K562 (cell line): ENCODE results near the gene DNAJB1. TPM values are rescaled to one million over a fixed set of nuclear protein-coding genes. Genes with fewer than 3 reads are reported as not detected.

Experiments used
- ARID1B ChIP-seq: fragments of 450-650 bp; IDR thresholded peaks from 2 replicates; pipeline ENCODE4 v1.6.1; 2016; ENCODE audit warnings: antibody characterized with exemption, mild to moderate bottlenecking, inconsistent platforms
- BDP1 ChIP-seq: IDR thresholded peaks from 3 replicates; pipeline ENCODE4 v1.6.1; 2011; ENCODE audit not compliant: insufficient read length, insufficient read depth
- DIDO1 ChIP-seq: fragments of 450-650 bp; IDR thresholded peaks from 2 replicates; pipeline ENCODE4 v1.6.1; 2016; ENCODE audit warnings: low read depth, missing biosample characterization, missing genetic modification characterization
- GABPB2 ChIP-seq: fragments of 250-450 bp; sonication (Bioruptor Pico); conservative IDR thresholded peaks from 2 replicates; pipeline ENCODE4 v1.5.1; 2021; ENCODE audit warnings: mild to moderate bottlenecking
- HDAC8 ChIP-seq: fragments of 450-650 bp; IDR thresholded peaks from 2 replicates; pipeline ENCODE4 v1.6.1; 2016; ENCODE audit warnings: mild to moderate bottlenecking, missing genetic modification characterization, moderate library complexity, missing compliant biosample characterization
- KLF6 ChIP-seq: fragments of 250-450 bp; sonication (Bioruptor Pico); IDR thresholded peaks from 2 replicates; pipeline ENCODE4 v1.4.0; 2020; ENCODE audit warnings: mild to moderate bottlenecking, moderate library complexity, borderline replicate concordance
- MEIS2 ChIP-seq: fragments of 450-650 bp; IDR thresholded peaks from 2 replicates; pipeline ENCODE4 v1.6.1; 2014; ENCODE audit warnings: mild to moderate bottlenecking; ENCODE audit not compliant: partially characterized antibody
- NCOA1 ChIP-seq: fragments of 450-650 bp; IDR thresholded peaks from 2 replicates; pipeline ENCODE4 v1.6.1; 2016; ENCODE audit warnings: low read depth
- PCBP2 ChIP-seq: fragments of 200-400 bp; formaldehyde crosslinking; IDR thresholded peaks from 2 replicates; pipeline ENCODE4 v1.6.1; 2018; ENCODE audit warnings: low read length, low read depth, mild to moderate bottlenecking, moderate library complexity; ENCODE audit not compliant: poor library complexity, severe bottlenecking
- POLR2B ChIP-seq: fragments of 450-650 bp; IDR thresholded peaks from 2 replicates; pipeline ENCODE4 v1.6.1; 2018; ENCODE audit warnings: low read depth; ENCODE audit not compliant: partially characterized antibody
- RFX1 ChIP-seq: fragments of 450-650 bp; IDR thresholded peaks from 2 replicates; pipeline ENCODE4 v1.6.1; 2016; ENCODE audit warnings: mild to moderate bottlenecking, moderate library complexity
- SRSF9 ChIP-seq: fragments of 200-400 bp; formaldehyde crosslinking; IDR thresholded peaks from 2 replicates; pipeline ENCODE4 v1.6.1; 2017; ENCODE audit warnings: low read depth, low read length, borderline replicate concordance
- TGIF2 ChIP-seq: sonication (generic); formaldehyde crosslinking; IDR thresholded peaks from 2 replicates; pipeline ENCODE4 v1.8.1; 2022; ENCODE audit warnings: mild to moderate bottlenecking, missing genetic modification reagents, moderate library complexity
- ZBTB7A ChIP-seq: IDR thresholded peaks from 2 replicates; pipeline ENCODE4 v1.6.1; 2011; ENCODE audit warnings: low read depth, mild to moderate bottlenecking, low read length, moderate library complexity, borderline replicate concordance; ENCODE audit not compliant: control insufficient read depth
- ZKSCAN8 ChIP-seq: fragments of 200-800 bp; sonication (Bioruptor generic); IDR thresholded peaks from 2 replicates; pipeline ENCODE4 v1.6.1; 2016; ENCODE audit warnings: missing genetic modification characterization, missing compliant biosample characterization
- ZNF143 ChIP-seq: sonication (generic); formaldehyde crosslinking; IDR thresholded peaks from 2 replicates; pipeline ENCODE4 v1.9.0; 2022; ENCODE audit warnings: mild to moderate bottlenecking, missing genetic modification reagents
- ZNF184 ChIP-seq: sonication (generic); formaldehyde crosslinking; IDR thresholded peaks from 2 replicates; pipeline ENCODE4 v1.5.0; 2020; ENCODE audit warnings: missing genetic modification reagents
- ZNF212 ChIP-seq: fragments of 450-650 bp; formaldehyde crosslinking; IDR thresholded peaks from 2 replicates; pipeline ENCODE4 v1.4.0; 2020; ENCODE audit warnings: mild to moderate bottlenecking
- ZNF263 ChIP-seq: sonication (generic); formaldehyde crosslinking; IDR thresholded peaks from 2 replicates; pipeline ENCODE4 v1.8.0; 2022; ENCODE audit warnings: mild to moderate bottlenecking, missing genetic modification reagents, borderline replicate concordance
- ZNF436 ChIP-seq: fragments of 250-450, 450-650 bp; sonication (Bioruptor Pico); formaldehyde crosslinking; IDR thresholded peaks from 2 replicates; pipeline ENCODE4 v1.7.0; 2020; ENCODE audit warnings: mild to moderate bottlenecking
- ZNF444 ChIP-seq: fragments of 250-450 bp; sonication (Bioruptor Pico); IDR thresholded peaks from 2 replicates; pipeline ENCODE4 v1.4.0; 2020; ENCODE audit warnings: mild to moderate bottlenecking, moderate library complexity
- polyA plus RNA-seq, 8 experiments: library from polyadenylated mRNA; depleted of rRNA in 4 of 8; stranded (reverse) in 5 of 8; unstranded in 3 of 8; fragments of >200 nt; fragmentation: Nextera tagmentation in 2 of 8; fragmentation: Illumina TruSeq in 1 of 8; extraction: Ambion mirVana in 2 of 8; extraction: Trizol in 1 of 8; gene quantifications; 2 replicates each; pipeline versions ENCODE4 v1.2.1 to v1.2.3, GENCODE V29; 2011 to 2014; ENCODE audit warnings: inconsistent platforms in 1 of 8, missing spikeins in 1 of 8
- total RNA-seq, 7 experiments: library from RNA; depleted of rRNA in 6 of 7; stranded (reverse); fragments of >200 nt in 6 of 7; fragmentation: Illumina TruSeq in 2 of 7; extraction: Trizol in 2 of 7; gene quantifications; 2 replicates each; pipeline versions ENCODE4 v1.2.1 to v1.2.3, GENCODE V29; 2011 to 2021; ENCODE audit warnings: low replicate concordance in 1 of 7
- TF ChIP-seq, protein P1 (sequence below): fragments of 150-350 bp; IDR thresholded peaks from 2 replicates; pipeline ENCODE4 v1.6.1; 2014; ENCODE audit warnings: low read depth, mild to moderate bottlenecking, low read length, borderline replicate concordance
- TF ChIP-seq, protein P2 (sequence below): fragments of 450-650 bp; IDR thresholded peaks from 2 replicates; pipeline ENCODE4 v1.6.1; 2017; ENCODE audit warnings: antibody characterized with exemption, mild to moderate bottlenecking

DNAJB1 gene
- total and polyA plus RNA-seq, 9 of the 15 experiments (the other 6 are each of a cell fraction or from before 2014, with no cell fraction given) = 13.2 to 113 (median 62.1) TPM

DNA sequence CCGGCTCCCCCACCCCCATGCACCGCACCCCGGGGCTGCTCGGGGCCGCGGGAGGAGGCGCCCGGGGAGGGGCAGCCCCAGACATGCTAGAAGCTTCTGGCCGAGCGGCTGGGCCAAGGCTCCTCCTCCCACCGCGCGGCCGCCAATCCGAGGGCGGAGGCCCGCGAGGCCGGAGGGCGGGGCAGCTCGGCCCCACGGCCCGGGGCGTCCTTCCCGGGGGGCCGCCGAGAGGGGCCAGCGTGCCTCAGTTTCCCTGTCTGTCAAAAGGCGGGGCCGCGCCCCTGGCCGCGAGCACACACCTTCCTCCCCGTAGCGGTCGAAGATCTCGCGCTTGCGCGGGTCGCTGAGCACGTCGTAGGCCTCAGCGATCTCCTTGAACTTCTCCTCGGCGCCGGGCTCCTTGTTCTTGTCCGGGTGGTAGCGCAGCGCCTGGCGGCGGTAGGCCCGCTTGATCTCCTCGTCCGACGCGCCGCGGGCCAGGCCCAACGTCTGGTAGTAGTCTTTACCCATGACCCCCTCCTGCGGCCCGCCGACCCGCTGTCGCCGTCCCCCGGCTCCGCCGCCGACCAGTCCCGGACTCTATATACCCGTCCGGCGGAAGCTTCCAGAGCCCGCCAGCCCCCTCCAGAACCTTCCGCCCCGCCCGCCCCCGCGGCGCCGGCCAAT is at the start of gene DNAJB1 (continued):
- TF ChIP-seq RFX1 (no peak), BDP1 (no peak), MEIS2 (peak; percentile 2), GABPB2 (CRISPR knock-in tag) (no peak), SRSF9 (no peak), ZNF184 (no peak), DIDO1 (no peak), ZKSCAN8 (CRISPR knock-in tag) (no peak), ZNF263 (CRISPR knock-in tag) (peak; percentile 51; the same call in 1 of the 2 replicates), ARID1B (peak; percentile 28; the same call in 1 of the 2 replicates), NCOA1 (peak; percentile 43; the same call in 1 of the 2 replicates), KLF6 (CRISPR knock-in tag) (no peak), ZNF212 (CRISPR knock-in tag) (no peak), POLR2B (peak; percentile 93), PCBP2 (peak; percentile 62), HDAC8 (tag) (no peak), TGIF2 (CRISPR knock-in tag) (peak; percentile 96; the same call in 1 of the 2 replicates), ZNF444 (CRISPR knock-in tag) (no peak), ZNF143 (CRISPR knock-in tag) (no peak), ZNF436 (CRISPR knock-in tag) (no peak), ZBTB7A (peak; percentile 94; the same call in 1 of the 2 replicates)
- TF ChIP-seq, protein P1, sequence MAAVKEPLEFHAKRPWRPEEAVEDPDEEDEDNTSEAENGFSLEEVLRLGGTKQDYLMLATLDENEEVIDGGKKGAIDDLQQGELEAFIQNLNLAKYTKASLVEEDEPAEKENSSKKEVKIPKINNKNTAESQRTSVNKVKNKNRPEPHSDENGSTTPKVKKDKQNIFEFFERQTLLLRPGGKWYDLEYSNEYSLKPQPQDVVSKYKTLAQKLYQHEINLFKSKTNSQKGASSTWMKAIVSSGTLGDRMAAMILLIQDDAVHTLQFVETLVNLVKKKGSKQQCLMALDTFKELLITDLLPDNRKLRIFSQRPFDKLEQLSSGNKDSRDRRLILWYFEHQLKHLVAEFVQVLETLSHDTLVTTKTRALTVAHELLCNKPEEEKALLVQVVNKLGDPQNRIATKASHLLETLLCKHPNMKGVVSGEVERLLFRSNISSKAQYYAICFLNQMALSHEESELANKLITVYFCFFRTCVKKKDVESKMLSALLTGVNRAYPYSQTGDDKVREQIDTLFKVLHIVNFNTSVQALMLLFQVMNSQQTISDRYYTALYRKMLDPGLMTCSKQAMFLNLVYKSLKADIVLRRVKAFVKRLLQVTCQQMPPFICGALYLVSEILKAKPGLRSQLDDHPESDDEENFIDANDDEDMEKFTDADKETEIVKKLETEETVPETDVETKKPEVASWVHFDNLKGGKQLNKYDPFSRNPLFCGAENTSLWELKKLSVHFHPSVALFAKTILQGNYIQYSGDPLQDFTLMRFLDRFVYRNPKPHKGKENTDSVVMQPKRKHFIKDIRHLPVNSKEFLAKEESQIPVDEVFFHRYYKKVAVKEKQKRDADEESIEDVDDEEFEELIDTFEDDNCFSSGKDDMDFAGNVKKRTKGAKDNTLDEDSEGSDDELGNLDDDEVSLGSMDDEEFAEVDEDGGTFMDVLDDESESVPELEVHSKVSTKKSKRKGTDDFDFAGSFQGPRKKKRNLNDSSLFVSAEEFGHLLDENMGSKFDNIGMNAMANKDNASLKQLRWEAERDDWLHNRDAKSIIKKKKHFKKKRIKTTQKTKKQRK = no peak
- TF ChIP-seq, protein P2, sequence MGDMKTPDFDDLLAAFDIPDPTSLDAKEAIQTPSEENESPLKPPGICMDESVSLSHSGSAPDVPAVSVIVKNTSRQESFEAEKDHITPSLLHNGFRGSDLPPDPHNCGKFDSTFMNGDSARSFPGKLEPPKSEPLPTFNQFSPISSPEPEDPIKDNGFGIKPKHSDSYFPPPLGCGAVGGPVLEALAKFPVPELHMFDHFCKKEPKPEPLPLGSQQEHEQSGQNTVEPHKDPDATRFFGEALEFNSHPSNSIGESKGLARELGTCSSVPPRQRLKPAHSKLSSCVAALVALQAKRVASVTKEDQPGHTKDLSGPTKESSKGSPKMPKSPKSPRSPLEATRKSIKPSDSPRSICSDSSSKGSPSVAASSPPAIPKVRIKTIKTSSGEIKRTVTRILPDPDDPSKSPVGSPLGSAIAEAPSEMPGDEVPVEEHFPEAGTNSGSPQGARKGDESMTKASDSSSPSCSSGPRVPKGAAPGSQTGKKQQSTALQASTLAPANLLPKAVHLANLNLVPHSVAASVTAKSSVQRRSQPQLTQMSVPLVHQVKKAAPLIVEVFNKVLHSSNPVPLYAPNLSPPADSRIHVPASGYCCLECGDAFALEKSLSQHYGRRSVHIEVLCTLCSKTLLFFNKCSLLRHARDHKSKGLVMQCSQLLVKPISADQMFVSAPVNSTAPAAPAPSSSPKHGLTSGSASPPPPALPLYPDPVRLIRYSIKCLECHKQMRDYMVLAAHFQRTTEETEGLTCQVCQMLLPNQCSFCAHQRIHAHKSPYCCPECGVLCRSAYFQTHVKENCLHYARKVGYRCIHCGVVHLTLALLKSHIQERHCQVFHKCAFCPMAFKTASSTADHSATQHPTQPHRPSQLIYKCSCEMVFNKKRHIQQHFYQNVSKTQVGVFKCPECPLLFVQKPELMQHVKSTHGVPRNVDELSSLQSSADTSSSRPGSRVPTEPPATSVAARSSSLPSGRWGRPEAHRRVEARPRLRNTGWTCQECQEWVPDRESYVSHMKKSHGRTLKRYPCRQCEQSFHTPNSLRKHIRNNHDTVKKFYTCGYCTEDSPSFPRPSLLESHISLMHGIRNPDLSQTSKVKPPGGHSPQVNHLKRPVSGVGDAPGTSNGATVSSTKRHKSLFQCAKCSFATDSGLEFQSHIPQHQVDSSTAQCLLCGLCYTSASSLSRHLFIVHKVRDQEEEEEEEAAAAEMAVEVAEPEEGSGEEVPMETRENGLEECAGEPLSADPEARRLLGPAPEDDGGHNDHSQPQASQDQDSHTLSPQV = no peak
